ENCODE results near the gene KANSL1.
"Not testable (repeated sequence)": the region's sequence is repeated elsewhere in the genome, so short reads cannot be mapped to it uniquely, and the experiment has no call there.

The KANSL1 gene

GRCh38 chr17:46020998-46021397 lies 172.2 kb downstream of the KANSL1 start:
- TF ChIP-seq CTCF (conservative IDR thresholded peaks at IDR 0.05; ENCODE audit: low read depth, low read length): no peak
- DNase-seq (ENCODE audit: low read depth): no peak
- no peak overlapping the region for H3K4me3 ChIP-seq (ENCODE audit: low read depth, low read length)

- no peak overlapping the region for H3K4me3 ChIP-seq (ENCODE audit: low read depth, low read length)
- no peak for DNase-seq (ENCODE audit: low read depth)
- TF ChIP-seq CTCF (conservative IDR thresholded peaks at IDR 0.05; ENCODE audit: low read depth, low read length): no peak
Measured at GRCh38 chr17:46020023-46020761, 173.0 kb downstream of the KANSL1 start.

- DNase-seq (ENCODE audit: low read depth); H3K4me3 ChIP-seq (ENCODE audit: low read depth, low read length): not testable (repeated sequence)
Measured at GRCh38 chr17:46019408-46019925, 173.8 kb downstream of the KANSL1 start.

GRCh38 chr17:46013502-46014165 lies 179.6 kb downstream of the KANSL1 start:
- DNase-seq (ENCODE audit: low read depth): peak; percentile 24

GRCh38 chr17:46013127-46013501 lies 180.1 kb downstream of the KANSL1 start:
- no peak overlapping the region for H3K4me3 ChIP-seq (ENCODE audit: low read depth, low read length)
- DNase-seq (ENCODE audit: low read depth): no peak
- TF ChIP-seq CTCF (conservative IDR thresholded peaks at IDR 0.05; ENCODE audit: low read depth, low read length): no peak

More at GRCh38 chr17:46013502-46014165, 179.6 kb downstream of the KANSL1 start:
- TF ChIP-seq CTCF (conservative IDR thresholded peaks at IDR 0.05; ENCODE audit: low read depth, low read length): no peak
- no peak overlapping the region for H3K4me3 ChIP-seq (ENCODE audit: low read depth, low read length)

- DNase-seq (ENCODE audit: low read depth): no peak
- TF ChIP-seq CTCF (conservative IDR thresholded peaks at IDR 0.05; ENCODE audit: low read depth, low read length): no peak
- H3K4me3 ChIP-seq (ENCODE audit: low read depth, low read length): no peak overlapping the region
Measured at GRCh38 chr17:46012506-46013079, 180.6 kb downstream of the KANSL1 start.

GRCh38 chr17:46011711-46012505 lies 181.3 kb downstream of the KANSL1 start:
- no peak for DNase-seq (ENCODE audit: low read depth)
- H3K4me3 ChIP-seq (ENCODE audit: low read depth, low read length): no peak overlapping the region
- no peak for TF ChIP-seq CTCF (conservative IDR thresholded peaks at IDR 0.05; ENCODE audit: low read depth, low read length)
